NCI-H82 treated with DMSO at 0.1 percent for 48 hours (cell line): ENCODE data around the gene TRAF3IP3.

Experiments used
- DNase-seq: peaks from one replicate; lab custom pipeline; 2025; ENCODE audit not compliant: unreplicated experiment; lab: John Stamatoyannopoulos, UW

The TRAF3IP3 gene

GRCh38 chr1:209755926-209756614 is at the start of gene TRAF3IP3:
TRAF3IP3 (plus strand) TSS chr1:209756053; CDS start chr1:209760040, 3,987 bp downstream.
- DNase-seq, result no peak

- no peak for DNase-seq
Measured at GRCh38 chr1:209706622-209707021, 49.2 kb upstream of the TRAF3IP3 start.

GRCh38 chr1:209707308-209707707 is 48.5 kb upstream of the TRAF3IP3 start:
- DNase-seq, result no peak

GRCh38 chr1:209708297-209708696 is 47.6 kb upstream of the TRAF3IP3 start:
- DNase-seq, result no peak

GRCh38 chr1:209710093-209710492 is 45.8 kb upstream of the TRAF3IP3 start:
- DNase-seq, result no peak

GRCh38 chr1:209710847-209711246 is 45.0 kb upstream of the TRAF3IP3 start:
- DNase-seq, result no peak

GRCh38 chr1:209714338-209714737 is 41.5 kb upstream of the TRAF3IP3 start:
- DNase-seq, result no peak

GRCh38 chr1:209715314-209715713 is 40.5 kb upstream of the TRAF3IP3 start:
- no peak for DNase-seq

- no peak for DNase-seq
Measured at GRCh38 chr1:209717818-209718217, 38.0 kb upstream of the TRAF3IP3 start.

- no peak for DNase-seq
Measured at GRCh38 chr1:209720326-209720725, 35.5 kb upstream of the TRAF3IP3 start.

GRCh38 chr1:209720826-209721225 is 35.0 kb upstream of the TRAF3IP3 start:
- peak; percentile 88 for DNase-seq

- DNase-seq, result no peak
Measured at GRCh38 chr1:209721323-209721722, 34.5 kb upstream of the TRAF3IP3 start.

- no peak for DNase-seq
Measured at GRCh38 chr1:209723265-209723664, 32.6 kb upstream of the TRAF3IP3 start.

GRCh38 chr1:209723756-209724693 is 31.8 kb upstream of the TRAF3IP3 start:
- DNase-seq, result no peak

GRCh38 chr1:209727286-209727685 is 28.6 kb upstream of the TRAF3IP3 start:
- DNase-seq, result no peak

- no peak for DNase-seq
Measured at GRCh38 chr1:209727785-209728184, 28.1 kb upstream of the TRAF3IP3 start.

GRCh38 chr1:209728466-209728865 is 27.4 kb upstream of the TRAF3IP3 start:
- DNase-seq, result no peak

- no peak for DNase-seq
Measured at GRCh38 chr1:209729436-209729835, 26.4 kb upstream of the TRAF3IP3 start.

GRCh38 chr1:209732725-209733124 is 23.1 kb upstream of the TRAF3IP3 start:
- DNase-seq, result no peak

GRCh38 chr1:209733409-209734192 is 22.3 kb upstream of the TRAF3IP3 start:
- DNase-seq, result no peak

- no peak for DNase-seq
Measured at GRCh38 chr1:209736490-209737117, 19.2 kb upstream of the TRAF3IP3 start.
